ENCODE results near the gene BRAT1. TPM values are rescaled to one million over a fixed set of nuclear protein-coding genes. Genes with fewer than 3 reads are reported as not detected.
"Not testable (repeated sequence)": the region's sequence is repeated elsewhere in the genome, so short reads cannot be mapped to it uniquely, and the experiment has no call there.

Gene BRAT1
- polyA plus RNA-seq, 1 donor from 2014 or later: 60.3 TPM

- Histone ChIP-seq H3K9me2 (ENCODE audit: insufficient read depth, low read length) (no peaks in the 10 kb centered on the region), H3F3A (ENCODE audit: insufficient read depth, low read length, poor library complexity, severe bottlenecking) (no peaks in the 10 kb centered on the region), H3K27me3 (ENCODE audit: insufficient read depth, low read depth, low read length) (no peaks in the 10 kb centered on the region), H3K4me3 (ENCODE audit: low read length) (no peak overlapping the region), H3K27ac (ENCODE audit: low read length) (no peak overlapping the region), H3K9me3 (ENCODE audit: low read length) (no peaks in the 10 kb centered on the region), H2AFZ (ENCODE audit: low read depth, low read length) (no peak overlapping the region), H4K20me1 (ENCODE audit: insufficient read depth) (no peaks in the 10 kb centered on the region), H3K4me2 (ENCODE audit: low read length) (no peak overlapping the region), H3K79me2 (replicated peaks; ENCODE audit: insufficient read depth, low read length) (peaks cover 10% of the 10 kb centered on the region), H3K36me3 (ENCODE audit: insufficient read depth, low read length) (no peaks in the 10 kb centered on the region), H3K9ac (ENCODE audit: low read length) (no peak overlapping the region)
- TF ChIP-seq RAD21 (conservative IDR thresholded peaks at IDR 0.05) (no peak), POLR2AphosphoS5 (IDR thresholded peaks at IDR 0.05) (no peak), EZH2 (IDR thresholded peaks at IDR 0.05; ENCODE audit: borderline replicate concordance, insufficient read depth, low read length, poor library complexity, severe bottlenecking) (no peak), SMC3 (conservative IDR thresholded peaks at IDR 0.05; ENCODE audit: poor library complexity) (no peak), REST (IDR thresholded peaks at IDR 0.05; ENCODE audit: borderline replicate concordance) (no peak), EP300 (conservative IDR thresholded peaks at IDR 0.05; ENCODE audit: poor library complexity, severe bottlenecking) (no peak), CTCF (IDR thresholded peaks at IDR 0.05; ENCODE audit: poor library complexity, severe bottlenecking) (no peak)
Observed at GRCh38 chr7:2566348-2566889, 11.1 kb upstream of the BRAT1 start.

GRCh38 chr7:2564970-2565540, 9.7 kb upstream of the BRAT1 start:
- no peak overlapping the region for H2AFZ ChIP-seq (ENCODE audit: low read depth, low read length)
- no peak overlapping the region for H3K4me3 ChIP-seq (ENCODE audit: low read length)
- no peak overlapping the region for H3K9ac ChIP-seq (ENCODE audit: low read length)
- H4K20me1 ChIP-seq (ENCODE audit: insufficient read depth): no peaks in the 10 kb centered on the region
- peaks cover 13% of the 10 kb centered on the region for H3K79me2 ChIP-seq (replicated peaks; ENCODE audit: insufficient read depth, low read length)
- TF ChIP-seq POLR2AphosphoS5 (IDR thresholded peaks at IDR 0.05) (no peak), REST (IDR thresholded peaks at IDR 0.05; ENCODE audit: borderline replicate concordance) (no peak)
- H3K4me2 ChIP-seq (ENCODE audit: low read length): no peak overlapping the region
- H3K27me3 ChIP-seq (ENCODE audit: insufficient read depth, low read depth, low read length): no peaks in the 10 kb centered on the region
- H3K9me2 ChIP-seq (ENCODE audit: insufficient read depth, low read length): no peaks in the 10 kb centered on the region
- no peaks in the 10 kb centered on the region for H3K9me3 ChIP-seq (ENCODE audit: low read length)
- no peaks in the 10 kb centered on the region for H3K36me3 ChIP-seq (ENCODE audit: insufficient read depth, low read length)
- no peak overlapping the region for H3K27ac ChIP-seq (ENCODE audit: low read length)
- no peaks in the 10 kb centered on the region for H3F3A ChIP-seq (ENCODE audit: insufficient read depth, low read length, poor library complexity, severe bottlenecking)

GRCh38 chr7:2563955-2564354, 8.6 kb upstream of the BRAT1 start:
- H3K9me2 ChIP-seq (ENCODE audit: insufficient read depth, low read length); H3K27me3 ChIP-seq (ENCODE audit: insufficient read depth, low read depth, low read length): not testable (repeated sequence)

More at GRCh38 chr7:2563955-2564354, 8.6 kb upstream of the BRAT1 start:
- not testable (repeated sequence) for H2AFZ ChIP-seq (ENCODE audit: low read depth, low read length); H3K4me2 ChIP-seq (ENCODE audit: low read length); H3K36me3 ChIP-seq (ENCODE audit: insufficient read depth, low read length); H3K27ac ChIP-seq (ENCODE audit: low read length); H3K9ac ChIP-seq (ENCODE audit: low read length); H4K20me1 ChIP-seq (ENCODE audit: insufficient read depth); H3F3A ChIP-seq (ENCODE audit: insufficient read depth, low read length, poor library complexity, severe bottlenecking); H3K9me3 ChIP-seq (ENCODE audit: low read length); H3K4me3 ChIP-seq (ENCODE audit: low read length)
- peaks cover 23% of the 10 kb centered on the region for H3K79me2 ChIP-seq (replicated peaks; ENCODE audit: insufficient read depth, low read length)
